HL-60 (cell line): ENCODE data around the gene LRRC61.
"Not testable (repeated sequence)": the region's sequence is repeated elsewhere in the genome, so short reads cannot be mapped to it uniquely, and the experiment has no call there.

ENCODE experiments used
- DNase-seq, 2 experiments: peaks; one replicate each; pipeline ENCODE4 v3.0.0-alpha.2; 2010 to 2020; ENCODE audit warnings: low read depth in 1 of 2, low spot score in 1 of 2
- H3K27ac ChIP-seq: fragments of 250-450 bp; sonication (Bioruptor Pico); replicated peaks from 2 replicates; pipeline ENCODE4 v1.5.1; 2020; ENCODE audit warnings: mild to moderate bottlenecking, moderate library complexity
- H3K27me3 ChIP-seq: fragments of 250-450 bp; sonication (Bioruptor Pico); 2 replicates; pipeline ENCODE4 v1.5.1; 2021; ENCODE audit warnings: mild to moderate bottlenecking, moderate library complexity; ENCODE audit not compliant: insufficient read depth, poor library complexity, severe bottlenecking
- H3K4me3 ChIP-seq: replicated peaks from 2 replicates; pipeline ENCODE4 v1.5.1; 2011; ENCODE audit warnings: mild to moderate bottlenecking, control low read depth, low read length; ENCODE audit not compliant: insufficient read depth
- CTCF ChIP-seq: IDR thresholded peaks from one replicate; pipeline ENCODE4 v1.5.1; 2011; ENCODE audit warnings: low read length, control low read depth, inconsistent platforms; ENCODE audit not compliant: insufficient read depth
- GABPA ChIP-seq: IDR thresholded peaks from 2 replicates; pipeline ENCODE4 v1.6.1; 2012; ENCODE audit warnings: low read depth
- POLR2AphosphoS5 ChIP-seq: IDR thresholded peaks from 2 replicates; pipeline ENCODE4 v1.6.1; 2012; ENCODE audit warnings: low read depth
- SPI1 ChIP-seq: IDR thresholded peaks from 2 replicates; pipeline ENCODE4 v1.6.1; 2012; ENCODE audit warnings: low read depth, mild to moderate bottlenecking, borderline replicate concordance
- long read RNA-seq: library from polyadenylated mRNA; unstranded; transcript quantifications from one replicate; pipeline ENCODE4 v2.0.0, GENCODE V29; 2020
- TF ChIP-seq, protein P1 (sequence below): IDR thresholded peaks from 2 replicates; pipeline ENCODE4 v1.6.1; 2012; ENCODE audit warnings: low read depth; ENCODE audit not compliant: insufficient replicate concordance

LRRC61 gene, protein sequence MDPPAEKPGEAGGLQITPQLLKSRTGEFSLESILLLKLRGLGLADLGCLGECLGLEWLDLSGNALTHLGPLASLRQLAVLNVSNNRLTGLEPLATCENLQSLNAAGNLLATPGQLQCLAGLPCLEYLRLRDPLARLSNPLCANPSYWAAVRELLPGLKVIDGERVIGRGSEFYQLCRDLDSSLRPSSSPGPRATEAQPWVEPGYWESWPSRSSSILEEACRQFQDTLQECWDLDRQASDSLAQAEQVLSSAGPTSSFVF
- long read RNA-seq: 0 reads

DNA sequence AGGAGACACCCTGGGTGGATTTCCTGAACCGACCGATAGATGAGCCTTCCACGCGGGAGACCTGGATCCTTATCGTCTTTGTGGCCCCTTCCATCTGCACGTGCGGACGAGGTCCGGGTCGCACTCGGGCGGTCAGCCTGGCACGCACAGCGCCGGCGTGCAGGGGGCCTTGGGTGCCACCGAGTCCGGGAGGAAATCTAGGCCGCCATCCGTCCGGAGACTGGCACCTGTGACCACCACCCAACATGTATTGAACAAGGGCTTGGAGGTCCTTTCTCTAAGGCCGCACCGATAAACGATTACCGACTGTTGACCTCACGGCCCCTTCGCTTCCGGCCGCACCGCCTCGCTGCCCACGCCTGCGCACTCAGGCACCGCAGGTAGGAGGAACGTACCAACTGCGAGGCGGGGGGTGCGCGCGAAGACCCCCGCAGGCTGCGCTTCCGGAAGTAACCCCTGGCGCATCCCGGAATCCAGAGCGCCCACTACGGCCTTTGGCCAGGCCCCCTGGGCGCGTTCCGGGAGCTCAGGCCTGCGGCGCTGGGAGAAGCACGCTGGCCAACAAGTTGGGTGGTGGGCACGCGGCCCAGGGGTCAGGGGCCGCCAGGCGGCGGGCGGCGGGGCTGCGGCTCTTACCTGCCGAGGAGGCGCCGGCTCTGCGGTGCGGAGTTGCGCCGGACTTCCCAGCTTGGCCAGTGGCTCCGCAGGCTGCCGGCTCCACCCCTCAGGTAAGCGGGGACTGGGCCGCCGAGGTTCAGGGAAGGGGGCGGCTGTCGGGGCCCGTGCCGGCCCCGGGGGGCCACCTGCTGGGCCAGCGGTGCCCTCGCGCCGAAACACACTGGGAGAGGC, at the start of gene LRRC61, which contains the start of gene ACTR3C:
Gene LRRC61 (plus strand): TSS at position 523 of the 849 bp plus-strand sequence. CDS start 13,507 bp downstream, outside the sequence.
Gene ACTR3C (minus strand): TSS at position 713 of the 849 bp plus-strand sequence. CDS start 28,249 bp downstream, outside the sequence.
- no peak within 1 kb of the TSS for H3K27ac ChIP-seq
- no peak within 1 kb of the TSS for H3K4me3 ChIP-seq

GRCh38 chr7:150276132-150276695, 46.9 kb upstream of the LRRC61 start:
- H3K27me3 ChIP-seq, H3K27ac ChIP-seq, H3K4me3 ChIP-seq: not testable (repeated sequence)
- TF ChIP-seq CTCF: peak; percentile 38
- peak in 1 of 2 experiments; percentile 11 for DNase-seq

More for the DNA sequence above, at the start of gene LRRC61, which contains the start of gene ACTR3C:
- TF ChIP-seq GABPA: no peak
- TF ChIP-seq, protein P1, sequence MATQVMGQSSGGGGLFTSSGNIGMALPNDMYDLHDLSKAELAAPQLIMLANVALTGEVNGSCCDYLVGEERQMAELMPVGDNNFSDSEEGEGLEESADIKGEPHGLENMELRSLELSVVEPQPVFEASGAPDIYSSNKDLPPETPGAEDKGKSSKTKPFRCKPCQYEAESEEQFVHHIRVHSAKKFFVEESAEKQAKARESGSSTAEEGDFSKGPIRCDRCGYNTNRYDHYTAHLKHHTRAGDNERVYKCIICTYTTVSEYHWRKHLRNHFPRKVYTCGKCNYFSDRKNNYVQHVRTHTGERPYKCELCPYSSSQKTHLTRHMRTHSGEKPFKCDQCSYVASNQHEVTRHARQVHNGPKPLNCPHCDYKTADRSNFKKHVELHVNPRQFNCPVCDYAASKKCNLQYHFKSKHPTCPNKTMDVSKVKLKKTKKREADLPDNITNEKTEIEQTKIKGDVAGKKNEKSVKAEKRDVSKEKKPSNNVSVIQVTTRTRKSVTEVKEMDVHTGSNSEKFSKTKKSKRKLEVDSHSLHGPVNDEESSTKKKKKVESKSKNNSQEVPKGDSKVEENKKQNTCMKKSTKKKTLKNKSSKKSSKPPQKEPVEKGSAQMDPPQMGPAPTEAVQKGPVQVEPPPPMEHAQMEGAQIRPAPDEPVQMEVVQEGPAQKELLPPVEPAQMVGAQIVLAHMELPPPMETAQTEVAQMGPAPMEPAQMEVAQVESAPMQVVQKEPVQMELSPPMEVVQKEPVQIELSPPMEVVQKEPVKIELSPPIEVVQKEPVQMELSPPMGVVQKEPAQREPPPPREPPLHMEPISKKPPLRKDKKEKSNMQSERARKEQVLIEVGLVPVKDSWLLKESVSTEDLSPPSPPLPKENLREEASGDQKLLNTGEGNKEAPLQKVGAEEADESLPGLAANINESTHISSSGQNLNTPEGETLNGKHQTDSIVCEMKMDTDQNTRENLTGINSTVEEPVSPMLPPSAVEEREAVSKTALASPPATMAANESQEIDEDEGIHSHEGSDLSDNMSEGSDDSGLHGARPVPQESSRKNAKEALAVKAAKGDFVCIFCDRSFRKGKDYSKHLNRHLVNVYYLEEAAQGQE: no peak
- TF ChIP-seq CTCF: no peak
- no peak for TF ChIP-seq POLR2AphosphoS5
- no peak for TF ChIP-seq SPI1
- no peak for DNase-seq
- H3K27me3 ChIP-seq: no peaks in the 10 kb centered on the region

- not testable (repeated sequence) for H3K4me3 ChIP-seq, H3K27ac ChIP-seq, DNase-seq, H3K27me3 ChIP-seq
Measured at GRCh38 chr7:150278383-150278782, 44.8 kb upstream of the LRRC61 start.

DNA sequence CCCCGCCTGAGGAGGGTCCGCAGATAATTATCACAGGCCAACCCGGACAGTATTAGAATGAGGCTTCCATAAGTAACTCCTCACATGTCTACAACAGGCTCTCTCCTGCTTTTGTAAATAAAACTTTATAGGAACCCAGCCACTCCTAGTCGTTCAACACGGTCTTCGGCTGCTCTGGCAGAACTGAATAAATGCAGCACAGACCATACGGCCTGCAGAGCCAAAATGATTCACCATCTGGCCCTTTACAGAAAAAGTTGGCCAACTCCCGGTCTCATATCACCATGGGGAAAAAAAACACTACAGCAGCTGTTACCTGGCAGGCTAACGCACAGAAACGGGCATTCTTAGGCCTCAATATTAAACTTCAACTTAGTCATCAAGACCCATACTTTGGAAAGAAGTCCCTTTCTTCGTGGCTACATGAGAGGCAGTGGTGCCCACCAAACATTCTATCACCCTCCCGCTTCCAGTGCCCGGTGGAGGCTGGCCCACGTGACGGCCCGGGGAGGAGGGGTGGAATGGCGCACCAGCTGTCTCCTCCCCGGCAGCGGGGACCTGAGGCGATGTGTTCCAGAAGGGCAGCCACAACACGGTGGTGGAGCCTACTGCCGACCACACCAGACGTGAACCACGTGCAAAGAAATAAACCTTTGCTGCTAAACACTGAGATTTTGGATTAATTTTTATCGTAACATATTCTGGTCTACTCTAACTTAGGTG, 41.3 kb upstream of the LRRC61 start:
- not testable (repeated sequence) for DNase-seq, H3K4me3 ChIP-seq, H3K27ac ChIP-seq, H3K27me3 ChIP-seq

DNA sequence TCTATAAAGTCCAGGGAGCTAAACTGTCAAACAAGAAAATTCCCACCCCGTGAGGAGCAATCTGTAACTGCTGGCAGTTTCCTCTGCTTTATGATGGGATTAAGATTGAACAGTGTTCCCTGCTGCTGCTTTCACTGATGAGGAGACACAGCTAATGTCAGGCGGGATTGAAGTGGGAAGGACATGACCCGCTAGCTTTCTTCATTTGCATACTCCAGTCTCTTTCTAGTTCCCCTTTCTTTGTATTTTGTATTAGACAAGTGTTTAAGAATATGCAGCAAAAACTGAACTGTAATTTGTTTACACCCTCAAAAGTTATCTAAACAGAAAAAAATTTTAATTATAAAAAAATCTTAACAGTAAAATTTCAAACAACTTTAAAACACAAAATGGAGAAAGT, 40.0 kb upstream of the LRRC61 start:
- not testable (repeated sequence) for DNase-seq, H3K27ac ChIP-seq, H3K4me3 ChIP-seq, H3K27me3 ChIP-seq

DNA sequence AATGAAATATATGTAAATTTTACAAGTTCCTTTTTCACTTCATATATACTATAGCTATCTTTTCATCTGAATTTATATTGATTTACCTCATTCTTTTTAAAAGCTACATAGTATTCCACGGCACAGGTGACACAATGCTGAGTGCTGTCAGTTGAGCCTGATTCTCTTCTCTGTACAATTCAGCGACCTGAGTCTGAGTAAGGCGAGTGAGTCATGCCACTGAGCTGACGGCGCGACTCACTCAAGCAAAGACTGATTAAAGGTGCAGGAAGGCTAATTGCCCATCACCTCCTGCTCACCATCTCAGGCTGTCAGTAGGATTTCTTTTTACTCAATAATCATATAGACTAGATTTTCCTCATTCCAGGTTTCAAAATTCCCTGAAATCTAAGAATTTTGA, 39.5 kb upstream of the LRRC61 start:
- not testable (repeated sequence) for H3K27ac ChIP-seq, H3K27me3 ChIP-seq, H3K4me3 ChIP-seq, DNase-seq

DNA sequence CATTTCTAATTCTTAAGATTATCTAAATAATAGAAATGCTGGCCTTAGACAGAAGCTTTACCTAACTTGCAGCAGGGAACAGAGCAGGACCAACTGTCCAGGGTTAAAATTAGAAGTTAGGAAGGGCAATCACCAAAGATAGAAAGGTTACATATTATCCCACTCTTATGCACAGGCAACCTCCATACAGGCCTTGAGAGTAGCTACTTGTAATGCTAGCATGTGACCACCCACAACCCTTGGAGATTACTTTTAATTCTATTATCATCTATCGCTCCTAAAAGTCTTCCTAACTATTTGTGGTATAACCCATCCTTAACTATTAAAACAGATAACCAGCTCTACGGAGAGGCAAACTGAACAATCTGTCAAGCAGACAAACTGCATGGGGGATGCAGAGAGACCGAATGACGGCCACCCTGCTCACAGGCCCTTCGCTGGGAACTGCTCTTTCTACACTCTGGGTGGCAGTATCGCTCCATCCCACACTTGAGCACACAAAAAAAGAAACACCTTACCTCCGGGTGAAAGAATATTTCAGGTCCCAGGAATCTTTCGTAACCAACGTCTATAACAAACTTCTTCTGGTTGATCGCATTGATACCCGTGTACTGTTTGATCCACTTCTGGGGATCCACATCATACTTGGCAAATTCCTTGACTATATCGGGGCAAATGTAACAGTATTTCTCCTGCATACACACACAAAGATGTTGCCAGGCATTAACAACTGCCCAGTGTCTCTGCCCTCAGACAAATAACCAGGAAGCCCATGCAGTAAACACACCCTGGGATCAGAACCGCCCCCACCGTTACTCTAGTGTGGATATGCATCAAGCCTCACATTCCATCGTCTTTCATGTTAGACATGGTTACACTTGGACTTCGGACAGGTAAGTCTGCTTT, 37.1 kb upstream of the LRRC61 start:
- H3K27ac ChIP-seq, H3K4me3 ChIP-seq, H3K27me3 ChIP-seq: not testable (repeated sequence)
- DNase-seq: peak in 1 of 2 experiments; percentile 38
